Activated T-cell treated with anti-CD3 and anti-CD28 coated beads, Interleukin-2, amount 50 U/mL, for 72 hours (primary cell): Measurements from ENCODE around the gene GRK1. TPM values are rescaled to one million over a fixed set of nuclear protein-coding genes. Genes with fewer than 3 reads are reported as not detected.

Experiments
- ATAC-seq, 2 donors: fragments of 150-1000 bp; cut with Tn5 transposase; replicated peaks in 1 of 2; 2 replicates each; pipeline ENCODE4 v1.10.0; 2021; ENCODE audit warnings: moderate library complexity in 2 of 2, mild to moderate bottlenecking in 1 of 2
- DNase-seq, 2 donors: peaks; one replicate each; pipeline ENCODE4 v3.0.0; 2021 to 2022; ENCODE audit warnings: mixed read lengths in 1 of 2
- H3K27ac Mint-ChIP-seq: one replicate; pipeline ENCODE4 v1.8.0; 2022; ENCODE audit warnings: mild to moderate bottlenecking, moderate library complexity, mixed read lengths
- H3K27me3 Mint-ChIP-seq: one replicate; pipeline ENCODE4 v1.8.0; 2022; ENCODE audit warnings: low read depth, mixed read lengths
- H3K36me3 Mint-ChIP-seq, 2 donors: one replicate each; pipeline ENCODE4 v1.8.0; 2022; ENCODE audit warnings: mixed read lengths in 2 of 2, mild to moderate bottlenecking in 1 of 2; ENCODE audit not compliant: insufficient read depth in 2 of 2
- H3K4me1 Mint-ChIP-seq: one replicate; pipeline ENCODE4 v1.8.0; 2022; ENCODE audit warnings: low read depth, mixed read lengths
- H3K4me3 Mint-ChIP-seq, 2 donors: one replicate each; pipeline ENCODE4 v1.8.0; 2022; ENCODE audit warnings: mild to moderate bottlenecking in 2 of 2, mixed read lengths in 2 of 2, moderate library complexity in 2 of 2
- H3K9me3 Mint-ChIP-seq, 2 donors: one replicate each; pipeline ENCODE4 v1.8.0; 2022; ENCODE audit warnings: mixed read lengths in 2 of 2
- total RNA-seq, 2 donors: library from RNA; stranded (reverse); gene quantifications; one replicate each; pipeline ENCODE4 v1.2.3, GENCODE V29; 2022

The GRK1 gene
- total RNA-seq, 2 donors from 2014 or later: 0.22 TPM; not detected in 1

DNA sequence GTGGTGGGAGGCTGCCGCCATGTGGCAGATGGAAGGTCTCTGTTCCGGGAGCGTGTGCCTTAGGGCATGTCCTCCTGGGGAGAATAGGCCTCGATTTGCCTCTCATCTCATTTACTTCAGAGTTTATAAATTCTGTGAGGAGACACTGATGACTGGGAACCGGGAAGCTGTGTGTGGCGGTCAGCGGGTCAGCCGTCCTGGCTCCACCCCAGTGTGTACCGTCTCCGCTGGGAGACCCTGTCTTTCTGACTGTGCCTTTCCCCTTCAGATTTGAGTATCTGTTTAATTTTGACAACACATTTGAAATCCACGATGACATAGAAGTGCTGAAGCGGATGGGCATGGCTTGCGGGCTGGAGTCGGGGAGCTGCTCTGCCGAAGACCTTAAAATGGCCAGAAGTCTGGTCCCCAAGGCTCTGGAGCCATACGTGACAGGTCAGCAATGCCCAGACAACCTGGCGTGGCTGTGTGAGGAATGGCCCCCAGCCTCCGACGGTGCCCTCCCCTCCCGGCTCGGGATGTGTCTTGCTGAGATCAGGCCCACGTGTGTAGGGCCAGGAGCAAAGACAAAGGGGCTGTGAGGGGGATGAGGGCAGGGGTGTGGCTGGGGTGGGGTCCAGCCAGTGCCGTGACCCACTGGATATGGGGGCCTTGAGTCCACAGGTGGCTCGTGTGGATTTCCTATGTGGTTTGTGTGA is 30.6 kb upstream of the GRK1 start:
- no peak overlapping the region for H3K27ac Mint-ChIP-seq
- H3K4me1 Mint-ChIP-seq: peaks cover 8% of the 10 kb centered on the region
- DNase-seq (no peak), ATAC-seq (no peak)
- no peaks in the 10 kb centered on the region for H3K9me3 Mint-ChIP-seq
- no peaks in the 10 kb centered on the region for H3K27me3 Mint-ChIP-seq
- no peak overlapping the region for H3K4me3 Mint-ChIP-seq
- peaks cover 14 to 36% of the 10 kb centered on the region in 2 donors for H3K36me3 Mint-ChIP-seq

- Mint-ChIP-seq H3K36me3 (peaks cover 14 to 42% of the 10 kb centered on the region in 2 donors), H3K27ac (no peak overlapping the region), H3K9me3 (no peaks in the 10 kb centered on the region), H3K4me1 (peaks cover 8% of the 10 kb centered on the region), H3K4me3 (no peak overlapping the region), H3K27me3 (no peaks in the 10 kb centered on the region)
- ATAC-seq (no peak), DNase-seq (no peak)
These were observed 29.5 kb upstream of the GRK1 start for GRCh38 chr13:113637262-113638160.

DNA sequence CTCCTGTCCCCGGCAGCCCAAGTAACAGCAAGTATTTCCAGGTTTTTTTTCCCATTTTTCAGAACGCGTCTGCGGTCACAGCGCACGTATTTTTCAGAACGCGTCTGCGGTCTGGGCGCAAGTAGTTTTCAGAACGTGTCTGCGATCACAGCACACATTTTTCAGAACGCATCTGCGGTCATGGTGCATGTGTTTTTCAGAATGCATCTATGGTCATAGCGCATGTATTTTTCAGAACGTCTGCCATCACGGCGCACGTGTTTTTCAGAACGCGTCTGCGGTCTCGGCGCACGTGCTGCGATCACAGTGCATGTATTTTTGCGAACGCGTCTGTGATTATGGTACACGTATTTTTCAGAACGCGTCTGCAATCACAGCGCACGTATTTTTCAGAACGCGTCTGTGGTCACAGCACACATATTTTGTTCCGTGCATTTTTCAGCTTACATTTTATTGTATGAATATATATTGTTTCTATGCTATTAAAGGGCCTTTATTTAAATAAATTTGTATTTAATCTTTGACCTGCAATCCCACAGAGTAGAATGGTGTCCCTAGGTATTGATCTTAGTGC is 28.8 kb upstream of the GRK1 start:
- Mint-ChIP-seq H3K4me3 (no peak overlapping the region), H3K4me1 (peaks cover under 1% of the 10 kb centered on the region), H3K27me3 (no peaks in the 10 kb centered on the region), H3K27ac (no peak overlapping the region), H3K9me3 (no peaks in the 10 kb centered on the region), H3K36me3 (peaks cover 14 to 39% of the 10 kb centered on the region in 2 donors)
- ATAC-seq (no peak), DNase-seq (no peak)

- DNase-seq (no peak), ATAC-seq (no peak)
- no peaks in the 10 kb centered on the region for H3K9me3 Mint-ChIP-seq
- no peaks in the 10 kb centered on the region for H3K27me3 Mint-ChIP-seq
- no peak overlapping the region for H3K27ac Mint-ChIP-seq
- H3K36me3 Mint-ChIP-seq: peaks cover 14 to 39% of the 10 kb centered on the region in 2 donors
- no peaks in the 10 kb centered on the region for H3K4me1 Mint-ChIP-seq
- H3K4me3 Mint-ChIP-seq: no peak overlapping the region
These were observed 28.2 kb upstream of the GRK1 start for GRCh38 chr13:113638806-113639205.

DNA sequence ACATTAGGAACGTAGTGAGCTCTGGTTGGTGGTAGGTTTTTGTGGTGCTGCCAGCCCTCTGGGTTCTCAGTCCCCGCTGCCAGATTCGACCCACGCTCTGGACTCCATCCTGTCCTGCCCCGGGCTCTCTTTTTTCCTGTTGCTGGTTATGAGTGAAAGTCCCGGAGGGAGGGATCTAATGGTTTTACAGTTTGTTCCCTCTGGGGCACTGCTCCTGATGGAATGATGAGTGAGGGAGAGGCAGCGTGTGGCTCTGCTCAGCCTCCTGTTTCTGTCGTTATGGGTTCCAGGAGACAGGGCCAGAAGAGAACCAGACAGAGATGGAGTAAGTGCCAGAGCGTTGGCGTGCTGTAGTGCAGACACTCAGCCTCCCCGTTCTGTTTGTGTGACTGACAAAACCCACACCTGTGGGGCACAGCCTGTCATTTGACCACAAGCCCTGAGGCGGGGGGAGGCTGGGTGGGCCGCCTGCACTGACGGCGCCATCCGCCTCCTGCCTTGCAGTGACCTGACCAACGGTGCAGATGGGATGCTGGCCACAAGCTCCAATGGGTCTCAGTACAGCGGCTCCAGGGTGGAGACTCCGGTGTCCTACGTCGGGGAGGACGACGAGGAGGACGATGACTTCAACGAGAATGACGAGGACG is 27.3 kb upstream of the GRK1 start:
- Mint-ChIP-seq H3K36me3 (peaks cover 14 to 31% of the 10 kb centered on the region in 2 donors), H3K4me3 (no peak overlapping the region), H3K27me3 (no peaks in the 10 kb centered on the region), H3K27ac (no peak overlapping the region), H3K4me1 (peaks cover 4% of the 10 kb centered on the region), H3K9me3 (no peaks in the 10 kb centered on the region)
- DNase-seq (no peak), ATAC-seq (no peak)

DNA sequence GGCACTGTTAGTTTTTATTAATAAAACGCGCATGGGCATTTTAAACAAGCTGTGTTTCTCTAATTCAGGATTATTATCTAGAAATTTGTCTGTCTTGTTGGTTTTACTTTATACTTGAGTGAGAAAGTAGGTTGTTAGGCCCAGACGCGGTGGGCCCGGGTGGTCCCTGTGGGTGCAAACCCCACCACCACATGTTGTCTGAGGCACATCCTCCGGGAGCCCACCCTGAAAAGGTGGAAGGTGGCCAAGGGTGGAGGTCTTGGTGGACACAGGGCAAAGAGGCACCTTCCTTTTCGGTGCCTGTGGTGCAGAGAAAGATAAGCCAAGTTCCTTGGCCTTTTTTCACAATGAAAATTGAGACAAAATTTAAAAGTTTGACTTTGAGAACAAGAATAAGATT is 25.6 kb upstream of the GRK1 start:
- Mint-ChIP-seq H3K9me3 (no peaks in the 10 kb centered on the region), H3K27me3 (no peaks in the 10 kb centered on the region), H3K4me1 (peaks cover 20% of the 10 kb centered on the region), H3K4me3 (no peak overlapping the region), H3K27ac (no peak overlapping the region), H3K36me3 (peaks cover 12 to 32% of the 10 kb centered on the region in 2 donors)
- DNase-seq: no peak
- ATAC-seq: no peak

DNA sequence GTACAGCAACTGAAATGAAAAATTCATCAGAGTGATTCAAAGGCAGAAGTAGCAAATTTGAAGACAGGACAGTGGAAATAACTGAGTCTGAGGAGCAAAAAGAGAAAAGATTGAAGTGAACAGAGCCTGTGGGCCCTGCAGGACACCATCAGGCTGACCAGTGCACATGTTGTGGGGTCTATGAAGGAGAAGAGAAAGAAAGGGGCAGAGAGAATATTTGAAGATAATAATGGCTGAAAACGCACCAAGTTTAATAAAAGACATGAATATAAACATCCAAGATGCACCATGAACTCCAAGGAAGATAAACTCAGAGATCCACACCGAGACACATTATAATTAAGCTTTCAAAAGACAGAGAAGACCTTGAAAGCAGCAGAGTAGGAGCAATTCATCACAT is 24.5 kb upstream of the GRK1 start:
- no peak for ATAC-seq
- Mint-ChIP-seq H3K27ac (no peak overlapping the region), H3K36me3 (peaks cover 12 to 26% of the 10 kb centered on the region in 2 donors), H3K4me1 (peaks cover 26% of the 10 kb centered on the region), H3K4me3 (no peak overlapping the region), H3K9me3 (no peaks in the 10 kb centered on the region), H3K27me3 (no peaks in the 10 kb centered on the region)
- DNase-seq: no peak

DNA sequence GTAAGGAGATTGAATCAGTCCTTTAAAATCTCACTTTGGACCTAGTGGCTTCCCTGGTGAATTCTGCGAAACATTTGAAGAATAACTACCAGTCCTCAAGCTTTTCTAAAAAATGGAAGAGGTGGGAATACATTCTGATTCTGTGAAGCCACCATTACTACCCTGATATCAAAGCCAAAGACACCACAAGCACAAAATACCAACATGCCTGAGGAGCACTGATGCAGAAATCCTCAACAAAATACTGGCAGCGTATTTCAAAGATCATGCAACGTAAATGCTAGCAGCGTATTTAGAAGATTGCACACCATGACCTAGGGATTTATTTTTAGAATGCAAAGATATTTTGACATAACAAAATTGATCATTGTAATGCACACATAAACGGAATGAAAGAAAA is 23.4 kb upstream of the GRK1 start:
- H3K27ac Mint-ChIP-seq: no peak overlapping the region
- peaks cover 8 to 21% of the 10 kb centered on the region in 2 donors for H3K36me3 Mint-ChIP-seq
- ATAC-seq: no peak
- no peak overlapping the region for H3K4me3 Mint-ChIP-seq
- H3K4me1 Mint-ChIP-seq: peaks cover 26% of the 10 kb centered on the region
- no peak for DNase-seq
- H3K9me3 Mint-ChIP-seq: no peaks in the 10 kb centered on the region
- H3K27me3 Mint-ChIP-seq: no peaks in the 10 kb centered on the region

DNA sequence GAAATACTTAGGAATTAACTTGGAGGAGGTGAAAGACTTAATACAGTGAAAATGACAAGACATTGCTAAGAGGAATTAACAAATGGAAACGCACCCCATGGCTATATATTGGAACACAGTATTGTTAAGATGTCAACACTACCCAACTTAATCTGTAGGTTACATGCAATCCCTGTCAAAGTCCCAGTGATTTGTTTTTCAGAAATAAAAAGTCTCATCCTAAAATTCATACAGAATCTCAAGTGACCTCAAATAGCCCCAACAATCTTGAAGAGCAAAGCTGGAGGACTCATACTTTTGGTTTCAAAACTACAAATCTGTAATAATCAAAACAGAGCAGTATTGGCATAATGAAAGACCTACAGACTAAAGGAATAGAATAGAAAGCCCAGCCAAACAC is 22.2 kb upstream of the GRK1 start:
- ATAC-seq (no peak), DNase-seq (no peak)
- no peaks in the 10 kb centered on the region for H3K9me3 Mint-ChIP-seq
- peaks cover 26% of the 10 kb centered on the region for H3K4me1 Mint-ChIP-seq
- no peak overlapping the region for H3K27ac Mint-ChIP-seq
- H3K27me3 Mint-ChIP-seq: no peaks in the 10 kb centered on the region
- no peak overlapping the region for H3K4me3 Mint-ChIP-seq
- H3K36me3 Mint-ChIP-seq: peaks cover 2 to 17% of the 10 kb centered on the region in 2 donors

DNA sequence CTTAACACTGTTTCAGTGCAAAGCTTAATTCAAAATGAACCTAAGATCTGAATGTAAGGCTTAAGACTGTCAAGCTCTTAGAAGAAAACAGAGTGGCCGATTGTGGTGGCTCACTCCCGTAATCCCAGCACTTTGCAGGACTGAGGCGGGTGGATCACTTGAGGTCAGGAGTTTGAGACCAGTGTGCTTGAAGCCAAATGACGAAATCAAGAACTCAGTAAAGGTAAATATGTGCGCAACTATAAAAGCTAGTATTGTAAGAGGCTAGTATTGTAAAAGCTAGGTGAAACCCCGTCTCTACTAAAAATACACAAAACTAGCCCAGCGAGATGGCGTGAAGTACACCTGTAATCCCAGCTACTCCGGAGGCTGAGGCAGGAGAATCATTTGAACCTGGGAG is 21.7 kb upstream of the GRK1 start:
- ATAC-seq (no peak), DNase-seq (no peak)
- no peak overlapping the region for H3K27ac Mint-ChIP-seq
- peaks cover 2 to 15% of the 10 kb centered on the region in 2 donors for H3K36me3 Mint-ChIP-seq
- no peak overlapping the region for H3K4me3 Mint-ChIP-seq
- H3K4me1 Mint-ChIP-seq: peaks cover 26% of the 10 kb centered on the region
- no peaks in the 10 kb centered on the region for H3K27me3 Mint-ChIP-seq
- H3K9me3 Mint-ChIP-seq: no peaks in the 10 kb centered on the region

DNA sequence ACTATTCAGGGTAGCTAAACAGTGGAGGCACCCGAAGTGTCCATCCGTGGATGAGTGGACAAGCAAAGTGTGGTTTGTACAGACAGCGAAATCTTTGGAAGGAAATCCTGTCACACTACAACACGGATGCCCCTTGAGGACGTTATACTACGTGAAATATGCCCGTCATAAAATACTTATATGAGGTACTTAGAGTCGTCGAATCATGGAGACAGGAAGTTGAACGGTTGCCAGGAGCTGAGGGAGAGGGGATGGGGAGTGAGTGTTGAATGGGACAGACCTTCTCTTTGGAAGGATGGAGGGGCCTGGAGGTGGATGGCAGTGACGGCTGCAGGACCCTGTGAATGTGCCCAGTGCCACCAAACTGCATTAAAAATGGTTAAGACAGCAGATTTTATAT is 20.6 kb upstream of the GRK1 start:
- no peak for ATAC-seq

DNA sequence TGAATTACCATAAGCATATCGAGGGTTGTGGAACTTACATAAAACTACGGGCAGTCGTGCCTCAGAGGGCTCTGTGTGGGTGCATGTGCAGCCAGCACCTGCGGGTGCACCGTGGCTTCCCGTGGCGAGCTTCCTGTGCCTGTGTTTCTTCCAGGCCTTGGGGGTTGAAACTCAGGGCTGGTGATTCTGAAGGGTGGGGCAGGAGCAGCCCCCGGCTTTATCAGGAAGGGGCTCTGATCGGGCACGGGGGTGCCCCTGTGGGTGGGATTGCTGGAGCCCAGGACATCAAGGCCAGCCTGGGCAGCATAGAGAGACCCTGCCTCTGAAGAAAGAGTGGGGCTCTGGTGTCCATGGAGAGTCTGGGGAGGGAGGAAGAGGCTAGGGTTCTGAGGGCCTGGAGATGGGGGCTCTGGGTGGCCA is 20.1 kb upstream of the GRK1 start:
- Mint-ChIP-seq H3K36me3 (peaks cover 0 to 7% of the 10 kb centered on the region in 2 donors), H3K27ac (peak overlapping the region; percentile 71), H3K27me3 (no peaks in the 10 kb centered on the region), H3K4me3 (no peak overlapping the region), H3K9me3 (no peaks in the 10 kb centered on the region), H3K4me1 (peaks cover 26% of the 10 kb centered on the region)
- no peak for DNase-seq
- ATAC-seq: peak in 1 of 2 donors; percentile 29

More for the DNA sequence above, 20.6 kb upstream of the GRK1 start:
- peaks cover 26% of the 10 kb centered on the region for H3K4me1 Mint-ChIP-seq
- no peaks in the 10 kb centered on the region for H3K9me3 Mint-ChIP-seq
- no peak overlapping the region for H3K4me3 Mint-ChIP-seq
- peak overlapping the region; percentile 71 for H3K27ac Mint-ChIP-seq
- H3K27me3 Mint-ChIP-seq: no peaks in the 10 kb centered on the region
- no peak for DNase-seq
- H3K36me3 Mint-ChIP-seq: peaks cover 0 to 11% of the 10 kb centered on the region in 2 donors
